ENCODE data around the gene TGFBR2. TPM values are rescaled to one million over a fixed set of nuclear protein-coding genes. Genes with fewer than 3 reads are reported as not detected.
A peak's percentile ranks its signal among the peaks of the same experiment; 100 is the strongest.

The TGFBR2 gene
- polyA plus RNA-seq, 3 donors, result 46.6 to 60.3 (median 57.0) TPM

GRCh38 chr3:30658328-30659052 is 52.1 kb downstream of the TGFBR2 start:
- intact Hi-C loops (cut with micrococcal nuclease), result loop anchor here in 1 of 2 donors (5.0 kb wide), 1 partner anchor 51 kb away; the partner anchor contains the start of gene TGFBR2
- Mint-ChIP-seq H3K4me3 (peak overlapping the region; percentile 21 to 63), H3K27ac (peak overlapping the region; percentile 66 to 89 (median 80)), H3K4me1 (peaks cover 71% of the 10 kb centered on the region), H3K36me3 (peaks cover 77 to 84% of the 10 kb centered on the region in 2 donors), H3K9me3 (no peaks in the 10 kb centered on the region), H3K27me3 (ENCODE audit: low read depth in 3 of 3) (peaks cover 0 to 3% (median 0%) of the 10 kb centered on the region in 3 donors)
- peak overlapping the region in 1 of 3 experiments; percentile 18 for H3K4me3 ChIP-seq (replicated peaks in 1 of 3; ENCODE audit: low read depth in 2 of 3, low read length in 3 of 3)
- peaks cover 51 to 82% of the 10 kb centered on the region in 2 donors for H3K36me3 ChIP-seq (replicated peaks in 1 of 2; ENCODE audit: control insufficient read depth in 1 of 2, insufficient read depth in 2 of 2, low read length in 2 of 2)
- peaks cover 70% of the 10 kb centered on the region for H3K79me2 ChIP-seq (ENCODE audit: insufficient read depth, low read length)
- peaks cover 89% of the 10 kb centered on the region for H4K20me1 ChIP-seq (ENCODE audit: insufficient read depth, low read length)
- WGBS (ENCODE audit: insufficient coverage), result 0% methylated on average over 4 of the region's 9 CpGs
- H3K9ac ChIP-seq (ENCODE audit: insufficient read depth, low read length, poor library complexity, severe bottlenecking), result peak overlapping the region; percentile 2
- H3K27ac ChIP-seq (ENCODE audit: low read depth in 1 of 2, low read length in 2 of 2), result peak overlapping the region in 1 of 2 donors; percentile 72
- no peak overlapping the region for H2AFZ ChIP-seq (ENCODE audit: insufficient read depth, low read depth, low read length, poor library complexity, severe bottlenecking)
- H3K4me1 ChIP-seq (ENCODE audit: control insufficient read depth in 1 of 2, insufficient read depth in 2 of 2, low read length in 2 of 2), result peaks cover 52 to 63% of the 10 kb centered on the region in 2 donors
- DNase-seq, result peak; percentile 68 to 79 (median 76)
- TF ChIP-seq, protein P1, sequence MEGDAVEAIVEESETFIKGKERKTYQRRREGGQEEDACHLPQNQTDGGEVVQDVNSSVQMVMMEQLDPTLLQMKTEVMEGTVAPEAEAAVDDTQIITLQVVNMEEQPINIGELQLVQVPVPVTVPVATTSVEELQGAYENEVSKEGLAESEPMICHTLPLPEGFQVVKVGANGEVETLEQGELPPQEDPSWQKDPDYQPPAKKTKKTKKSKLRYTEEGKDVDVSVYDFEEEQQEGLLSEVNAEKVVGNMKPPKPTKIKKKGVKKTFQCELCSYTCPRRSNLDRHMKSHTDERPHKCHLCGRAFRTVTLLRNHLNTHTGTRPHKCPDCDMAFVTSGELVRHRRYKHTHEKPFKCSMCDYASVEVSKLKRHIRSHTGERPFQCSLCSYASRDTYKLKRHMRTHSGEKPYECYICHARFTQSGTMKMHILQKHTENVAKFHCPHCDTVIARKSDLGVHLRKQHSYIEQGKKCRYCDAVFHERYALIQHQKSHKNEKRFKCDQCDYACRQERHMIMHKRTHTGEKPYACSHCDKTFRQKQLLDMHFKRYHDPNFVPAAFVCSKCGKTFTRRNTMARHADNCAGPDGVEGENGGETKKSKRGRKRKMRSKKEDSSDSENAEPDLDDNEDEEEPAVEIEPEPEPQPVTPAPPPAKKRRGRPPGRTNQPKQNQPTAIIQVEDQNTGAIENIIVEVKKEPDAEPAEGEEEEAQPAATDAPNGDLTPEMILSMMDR (IDR thresholded peaks at IDR 0.05), result no peak
- peak overlapping the region; percentile 47 for H3K4me2 ChIP-seq (replicated peaks; ENCODE audit: extremely low read depth, low read length, poor library complexity, severe bottlenecking)
- H3K27me3 ChIP-seq (ENCODE audit: control insufficient read depth in 2 of 2, insufficient read depth in 2 of 2, low read length in 2 of 2), result no peaks in the 10 kb centered on the region
- H3K9me3 ChIP-seq (replicated peaks in 1 of 2; ENCODE audit: control insufficient read depth in 1 of 2, insufficient read depth in 1 of 2, low read length in 2 of 2), result no peaks in the 10 kb centered on the region

DNA sequence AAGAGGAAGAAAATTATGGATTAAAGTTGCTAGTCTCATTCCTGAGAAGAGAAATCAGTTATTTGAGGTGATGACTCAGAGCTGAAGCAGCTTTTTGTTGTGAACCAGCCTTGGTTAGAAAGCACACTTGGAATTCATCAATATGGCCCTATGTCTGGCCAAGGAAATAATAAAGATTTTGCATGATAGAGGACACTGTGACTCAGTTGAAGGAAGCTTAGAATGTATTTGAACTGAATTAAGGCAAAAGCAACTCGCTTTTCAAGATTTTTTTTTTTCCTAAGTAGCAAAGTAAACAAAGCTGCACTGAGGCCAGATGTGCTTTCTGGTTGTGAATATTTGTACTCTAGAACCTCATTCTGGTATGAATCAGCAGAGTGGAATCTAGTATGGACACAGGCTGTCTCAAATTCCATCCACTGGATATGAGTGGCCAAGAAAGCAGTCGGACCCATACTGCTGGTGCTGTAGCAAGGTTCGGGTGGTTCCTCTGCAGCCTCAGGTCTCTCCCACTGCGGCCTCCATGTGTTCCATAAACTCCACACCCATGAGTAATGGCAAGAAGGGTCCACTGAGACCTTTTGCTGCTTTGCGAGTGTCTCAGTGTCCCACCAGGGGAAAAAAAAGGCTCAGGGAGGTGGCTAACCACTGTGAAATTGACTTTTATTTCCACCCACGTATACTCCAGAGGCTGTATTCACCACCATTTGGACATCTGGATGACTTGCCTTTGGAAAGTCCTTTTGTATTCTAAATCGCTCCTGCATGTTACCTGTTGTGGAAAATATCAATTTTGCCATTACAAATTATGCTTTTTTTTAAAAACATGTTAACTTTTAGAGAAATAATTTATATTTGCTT is 53.1 kb downstream of the TGFBR2 start:
- Histone ChIP-seq H3K9ac (ENCODE audit: insufficient read depth, low read length, poor library complexity, severe bottlenecking) (no peak overlapping the region), H4K20me1 (ENCODE audit: insufficient read depth, low read length) (peaks cover 95% of the 10 kb centered on the region), H3K4me3 (replicated peaks in 1 of 3; ENCODE audit: low read depth in 2 of 3, low read length in 3 of 3) (peak overlapping the region in 1 of 3 experiments; percentile 18), H3K36me3 (replicated peaks in 1 of 2; ENCODE audit: control insufficient read depth in 1 of 2, insufficient read depth in 2 of 2, low read length in 2 of 2) (peaks cover 43 to 74% of the 10 kb centered on the region in 2 donors), H2AFZ (ENCODE audit: insufficient read depth, low read depth, low read length, poor library complexity, severe bottlenecking) (no peak overlapping the region), H3K4me2 (replicated peaks; ENCODE audit: extremely low read depth, low read length, poor library complexity, severe bottlenecking) (peak overlapping the region; percentile 47), H3K27ac (ENCODE audit: low read depth in 1 of 2, low read length in 2 of 2) (peak overlapping the region in 1 of 2 donors; percentile 72), H3K27me3 (ENCODE audit: control insufficient read depth in 2 of 2, insufficient read depth in 2 of 2, low read length in 2 of 2) (no peaks in the 10 kb centered on the region), H3K9me3 (replicated peaks in 1 of 2; ENCODE audit: control insufficient read depth in 1 of 2, insufficient read depth in 1 of 2, low read length in 2 of 2) (no peaks in the 10 kb centered on the region), H3K4me1 (ENCODE audit: control insufficient read depth in 1 of 2, insufficient read depth in 2 of 2, low read length in 2 of 2) (peaks cover 55 to 67% of the 10 kb centered on the region in 2 donors), H3K79me2 (ENCODE audit: insufficient read depth, low read length) (peaks cover 73% of the 10 kb centered on the region)
- peaks cover 74% of the 10 kb centered on the region for H3K4me1 Mint-ChIP-seq
- WGBS (ENCODE audit: insufficient coverage), result 100% methylated on average over 4 of the region's 7 CpGs
- no peaks in the 10 kb centered on the region for H3K9me3 Mint-ChIP-seq
- H3K4me3 Mint-ChIP-seq, result peak overlapping the region in 1 of 2 donors; percentile 63
- intact Hi-C loops (cut with micrococcal nuclease), result loop anchor here in 1 of 2 donors (5.0 kb wide), 1 partner anchor 52 kb away; the partner anchor contains the start of gene TGFBR2
- DNase-seq, result peak in 1 of 3 donors; percentile 53
- H3K27me3 Mint-ChIP-seq (ENCODE audit: low read depth in 3 of 3), result peaks cover 0 to 3% (median 0%) of the 10 kb centered on the region in 3 donors
- TF ChIP-seq, protein P1 (IDR thresholded peaks at IDR 0.05), result no peak
- H3K36me3 Mint-ChIP-seq, result peaks cover 73 to 82% of the 10 kb centered on the region in 2 donors
- peak overlapping the region; percentile 66 to 89 (median 74) for H3K27ac Mint-ChIP-seq

Measured in CD14-positive monocyte (primary cell).